Measurements from ENCODE around the gene TPM4.
"Not testable (repeated sequence)": the region's sequence is repeated elsewhere in the genome, so short reads cannot be mapped to it uniquely, and the experiment has no call there.

The TPM4 gene

DNA sequence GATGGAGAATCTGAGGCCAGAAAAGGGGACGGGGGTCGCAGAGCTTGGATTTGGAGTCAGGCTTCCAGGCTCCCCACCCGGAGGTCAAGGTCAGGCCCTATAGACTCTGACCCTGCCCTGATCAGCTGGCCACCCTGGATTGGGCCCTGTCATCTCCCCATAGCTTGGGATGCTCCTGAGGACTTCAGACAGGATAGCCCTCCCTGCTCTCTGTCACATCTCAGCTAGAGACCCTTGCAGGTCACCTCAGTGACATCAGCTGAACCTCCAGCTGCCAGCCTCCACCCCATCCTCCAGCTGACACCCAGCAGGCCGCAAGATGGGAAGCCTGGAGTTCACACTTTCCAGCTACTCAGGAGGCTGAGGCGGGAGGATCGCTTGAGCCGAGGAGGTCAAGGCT is 2.8 kb upstream of the TPM4 start:
- DNase-seq (ENCODE audit: low read depth in 3 of 3): no peak

GRCh38 chr19:16073988-16074387 is 2.3 kb upstream of the TPM4 start:
- no peak for DNase-seq (ENCODE audit: low read depth in 3 of 3)

GRCh38 chr19:16074488-16075365 is 1.6 kb upstream of the TPM4 start:
- no peak for DNase-seq (ENCODE audit: low read depth in 3 of 3)

GRCh38 chr19:16075430-16076153 is 703 bp upstream of the TPM4 start:
- DNase-seq (ENCODE audit: low read depth in 3 of 3): no peak

- no peak for DNase-seq (ENCODE audit: low read depth in 3 of 3)
Measured at GRCh38 chr19:16076958-16077611, 790 bp downstream of the TPM4 start.

DNA sequence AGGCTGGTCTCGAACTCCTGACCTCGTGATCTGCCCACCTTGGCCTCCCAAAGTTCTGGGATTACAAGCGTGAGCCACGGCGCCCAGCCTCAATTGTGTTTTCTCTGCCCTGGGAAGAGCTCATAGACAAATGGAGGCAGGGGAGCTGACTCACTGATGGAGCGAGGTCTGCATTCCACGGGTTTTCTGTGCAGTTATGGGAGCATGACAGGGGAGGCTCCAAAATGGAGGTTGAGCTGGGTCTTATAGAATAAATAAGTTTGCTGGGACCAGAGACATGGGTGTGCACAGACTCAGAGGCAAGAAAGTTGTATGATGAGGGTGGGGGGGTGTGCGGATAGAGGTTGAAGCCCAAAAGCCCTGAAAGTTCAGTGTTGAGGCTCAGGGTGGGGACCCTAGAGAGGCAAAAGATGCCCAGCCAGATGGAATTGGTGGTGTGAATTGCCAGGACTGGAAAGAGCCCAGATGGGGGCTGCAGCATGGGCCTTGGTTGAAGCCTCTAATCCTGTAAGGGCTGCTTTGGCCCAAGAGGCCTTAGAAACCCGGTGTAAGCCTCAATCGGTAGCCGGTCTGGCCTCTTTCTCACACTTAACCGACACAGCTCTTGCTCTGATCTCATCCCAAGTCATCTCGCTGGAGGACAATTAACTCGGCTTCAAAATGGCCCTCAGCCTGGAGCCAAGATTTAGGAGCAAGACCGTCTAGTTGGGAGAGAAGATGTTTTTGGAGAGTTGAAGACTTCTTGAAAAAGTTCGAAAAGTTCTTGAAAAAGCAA is 1.9 kb downstream of the TPM4 start:
- DNase-seq (ENCODE audit: low read depth in 3 of 3): no peak

DNA sequence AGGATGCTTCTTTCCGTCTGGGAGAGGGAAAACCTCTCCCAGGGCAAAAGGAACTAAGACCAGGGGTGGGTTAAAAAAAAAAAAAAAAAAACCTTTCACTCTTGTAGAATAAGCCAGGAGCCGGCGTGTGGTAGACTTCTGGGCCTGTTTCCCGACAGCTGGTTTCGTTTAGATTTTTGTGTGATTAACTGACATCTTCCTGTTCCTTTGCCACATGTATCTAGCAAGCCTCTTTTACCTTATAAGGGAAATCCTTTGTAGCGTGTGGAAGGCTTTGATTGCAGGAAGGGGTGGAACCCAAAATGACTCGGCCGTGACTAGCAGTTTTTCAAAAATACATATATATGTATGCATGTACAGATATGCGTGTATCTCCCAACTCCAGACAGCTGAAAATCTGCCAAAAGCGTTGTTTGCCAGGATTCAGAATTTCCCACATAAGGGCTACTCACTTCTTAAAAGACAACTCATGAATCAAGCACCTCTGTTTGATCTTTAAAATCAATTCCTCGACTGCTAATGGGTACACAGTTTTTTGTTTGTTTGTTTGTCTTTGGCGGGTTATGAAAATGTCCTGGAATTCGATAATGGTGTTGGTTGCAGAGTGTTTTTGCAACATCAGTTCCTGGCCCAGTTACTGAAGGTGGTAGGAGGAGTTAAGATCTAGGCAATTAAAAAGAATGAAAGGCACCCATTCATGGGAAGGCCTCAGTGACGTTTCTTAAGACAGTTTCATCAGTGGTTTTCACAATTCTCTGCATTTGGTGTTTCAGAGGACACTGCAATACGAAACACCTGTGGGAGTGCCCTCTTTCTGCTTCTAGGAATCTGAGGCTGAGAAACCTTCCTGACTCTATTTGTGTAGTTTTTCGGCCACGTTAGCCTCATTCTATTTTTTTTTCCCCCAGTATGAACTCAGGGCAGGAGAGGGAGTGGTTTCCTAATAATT is 2.7 kb downstream of the TPM4 start:
- DNase-seq (ENCODE audit: low read depth in 3 of 3): peak in 1 of 3 experiments; percentile 54

DNA sequence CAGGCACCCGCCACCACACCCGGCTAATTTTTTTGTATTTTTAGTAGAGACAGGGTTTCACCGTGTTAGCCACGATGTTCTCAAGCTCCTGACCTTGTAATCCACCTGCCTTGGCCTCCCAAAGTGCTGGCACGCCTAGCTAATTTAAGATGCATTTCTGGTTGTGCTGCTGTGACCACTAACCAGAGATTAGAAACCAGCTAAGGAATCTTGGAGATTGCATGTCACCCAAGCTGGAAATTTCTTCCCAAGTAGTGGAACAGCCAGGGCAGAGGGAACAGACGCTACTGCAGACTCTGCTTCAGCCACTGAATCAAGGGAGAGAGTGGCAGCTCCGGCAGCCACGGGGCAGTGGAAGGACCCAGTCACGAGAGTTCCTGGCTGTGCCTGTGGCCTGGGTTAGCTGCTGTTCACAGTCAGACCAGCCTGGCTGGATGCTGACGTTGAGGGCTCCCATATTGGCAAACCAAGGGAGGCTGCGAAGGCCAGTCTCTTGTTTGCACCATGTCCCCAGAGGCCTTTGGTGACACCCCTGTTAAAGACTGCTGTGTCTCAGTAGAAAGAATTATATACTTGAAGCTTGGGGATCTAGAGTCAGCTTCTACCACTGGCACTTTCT is 7.9 kb downstream of the TPM4 start:
- DNase-seq (ENCODE audit: low read depth in 3 of 3): no peak

DNA sequence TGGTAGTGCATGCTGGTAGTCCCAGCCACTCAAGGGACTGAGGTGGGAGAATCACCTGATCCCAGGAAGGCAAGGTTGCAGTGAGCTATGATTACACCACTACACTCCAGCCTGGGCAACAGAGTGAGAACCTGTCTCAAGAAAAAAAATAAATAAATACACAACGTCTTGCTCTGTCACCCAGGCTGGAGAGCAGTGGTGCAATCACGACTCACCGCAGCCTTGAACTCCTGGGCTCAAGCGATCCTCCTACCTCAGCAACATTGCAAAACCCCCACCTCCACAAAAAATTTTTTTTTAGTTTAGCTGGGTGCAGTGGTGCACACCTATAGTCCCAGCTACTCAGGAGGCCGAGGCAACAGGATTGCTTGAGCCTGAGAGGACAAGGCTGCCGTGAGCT is 8.8 kb downstream of the TPM4 start:
- no peak for DNase-seq (ENCODE audit: low read depth in 3 of 3)

- DNase-seq (ENCODE audit: low read depth in 3 of 3): not testable (repeated sequence)
Measured at GRCh38 chr19:16087404-16087803, 11.1 kb downstream of the TPM4 start.

GRCh38 chr19:16087940-16088339 is 11.6 kb downstream of the TPM4 start:
- DNase-seq (ENCODE audit: low read depth in 3 of 3): no peak

DNA sequence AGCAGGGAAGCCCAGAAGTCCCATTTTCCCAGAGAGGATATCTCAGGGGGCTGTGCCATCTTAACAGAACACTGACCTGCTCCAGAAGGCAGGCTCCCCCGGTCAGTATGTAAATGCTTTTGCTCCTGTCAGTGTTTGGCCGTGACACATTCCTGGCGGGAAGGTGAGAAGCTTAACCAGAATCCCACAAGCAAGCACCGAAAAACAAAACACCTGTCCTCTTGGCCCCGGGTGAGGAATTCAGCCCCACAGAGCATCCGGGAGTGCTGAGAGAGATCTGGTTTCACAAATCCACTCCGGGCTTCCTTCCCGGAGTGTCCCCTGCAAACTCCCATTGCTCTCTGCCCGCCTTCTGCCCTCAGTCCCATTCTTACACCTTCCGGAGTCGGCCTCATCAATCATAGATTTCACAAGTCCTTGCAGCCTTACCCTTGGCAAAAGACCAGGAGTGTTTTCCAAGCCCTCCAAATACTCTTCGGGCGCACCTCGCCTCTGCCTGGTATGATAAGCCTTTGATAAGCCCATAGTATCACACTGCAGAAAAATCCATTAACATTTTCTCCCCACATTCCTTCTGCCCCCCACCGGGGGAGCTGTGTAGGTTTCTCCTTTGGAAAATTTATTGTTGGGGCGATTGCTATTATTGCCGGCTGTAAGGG is 12.2 kb downstream of the TPM4 start:
- no peak for DNase-seq (ENCODE audit: low read depth in 3 of 3)

DNA sequence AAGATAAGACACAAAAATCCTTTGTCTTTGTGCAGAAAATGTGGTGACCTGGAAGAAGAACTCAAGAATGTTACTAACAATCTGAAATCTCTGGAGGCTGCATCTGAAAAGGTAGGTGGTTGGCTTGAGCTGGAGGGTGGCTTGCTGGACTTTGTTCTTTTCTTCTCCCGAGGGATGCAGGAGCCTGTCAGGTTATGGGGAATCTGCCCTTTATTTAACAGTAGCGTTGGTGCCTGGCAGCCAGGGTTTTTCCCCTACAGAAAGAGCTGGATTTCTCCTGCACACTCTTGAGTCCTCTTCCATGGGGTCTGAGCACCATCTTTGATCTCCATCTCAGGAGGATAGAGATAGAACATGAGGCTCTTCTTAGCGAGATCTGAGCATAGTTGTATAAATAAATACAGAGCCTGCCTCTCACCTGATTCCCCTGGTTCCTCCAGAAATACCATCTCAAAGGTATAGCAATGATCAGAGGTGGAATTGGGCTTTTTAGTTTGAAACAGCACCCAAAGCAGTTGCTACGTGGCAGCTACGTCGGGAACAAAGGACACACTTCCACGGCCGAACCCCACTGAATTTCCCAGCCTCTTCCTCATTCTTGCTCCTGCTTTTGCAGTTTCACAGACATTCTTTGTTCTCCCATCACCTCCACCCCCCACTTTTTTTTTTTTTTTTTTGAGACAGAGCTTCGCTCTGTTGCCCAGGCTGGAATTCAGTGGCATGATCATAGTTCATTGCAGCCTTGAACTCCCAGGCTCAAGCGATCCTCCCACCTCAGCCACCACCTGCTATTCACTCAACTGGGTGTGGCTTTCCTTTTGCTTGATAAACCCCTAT is 12.9 kb downstream of the TPM4 start:
- DNase-seq (ENCODE audit: low read depth in 3 of 3): no peak

DNA sequence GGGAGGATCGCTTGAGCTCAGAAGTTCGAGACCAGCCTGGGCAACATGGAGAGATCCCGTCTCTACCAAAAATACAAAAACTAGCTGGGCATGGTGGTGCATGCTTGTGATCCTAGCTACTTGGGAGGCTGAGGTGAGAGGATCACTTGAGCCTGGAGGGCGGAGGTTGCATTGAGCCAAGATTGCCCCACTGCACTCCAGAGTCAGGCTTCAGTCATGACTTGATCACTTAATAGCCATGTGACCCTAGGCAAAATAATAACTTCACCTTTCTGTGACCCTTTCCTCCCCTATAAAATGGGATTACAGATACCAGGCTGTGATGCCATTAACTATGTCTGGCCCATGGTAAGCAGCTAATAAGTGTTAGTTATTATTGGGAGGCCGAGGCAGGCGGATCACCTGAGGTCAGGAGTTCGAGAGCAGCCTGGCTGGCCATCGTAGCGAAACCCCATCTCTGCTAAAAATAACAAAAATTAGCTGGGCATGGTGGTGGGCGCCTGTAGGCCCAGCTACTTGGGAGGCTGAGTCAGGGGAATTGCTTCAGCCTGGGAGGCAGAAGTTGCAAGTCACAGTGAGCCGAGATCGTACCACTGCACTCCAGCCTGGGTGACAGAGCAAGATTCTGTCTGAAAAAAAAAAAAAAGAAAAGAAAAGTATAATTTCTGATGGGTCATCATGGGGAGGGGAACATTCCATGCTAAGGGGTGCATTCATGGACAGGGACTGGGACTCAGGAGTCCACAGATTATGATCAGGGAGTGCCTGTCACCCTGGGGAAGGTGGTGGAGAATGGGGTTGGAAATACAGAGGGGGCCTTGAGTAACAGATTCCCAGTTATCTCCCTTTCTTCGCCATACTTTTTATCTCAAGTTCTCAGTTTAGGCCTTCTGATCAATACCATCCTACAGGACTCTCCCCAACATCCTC is 15.5 kb downstream of the TPM4 start:
- no peak for DNase-seq (ENCODE audit: low read depth in 3 of 3)

DNA sequence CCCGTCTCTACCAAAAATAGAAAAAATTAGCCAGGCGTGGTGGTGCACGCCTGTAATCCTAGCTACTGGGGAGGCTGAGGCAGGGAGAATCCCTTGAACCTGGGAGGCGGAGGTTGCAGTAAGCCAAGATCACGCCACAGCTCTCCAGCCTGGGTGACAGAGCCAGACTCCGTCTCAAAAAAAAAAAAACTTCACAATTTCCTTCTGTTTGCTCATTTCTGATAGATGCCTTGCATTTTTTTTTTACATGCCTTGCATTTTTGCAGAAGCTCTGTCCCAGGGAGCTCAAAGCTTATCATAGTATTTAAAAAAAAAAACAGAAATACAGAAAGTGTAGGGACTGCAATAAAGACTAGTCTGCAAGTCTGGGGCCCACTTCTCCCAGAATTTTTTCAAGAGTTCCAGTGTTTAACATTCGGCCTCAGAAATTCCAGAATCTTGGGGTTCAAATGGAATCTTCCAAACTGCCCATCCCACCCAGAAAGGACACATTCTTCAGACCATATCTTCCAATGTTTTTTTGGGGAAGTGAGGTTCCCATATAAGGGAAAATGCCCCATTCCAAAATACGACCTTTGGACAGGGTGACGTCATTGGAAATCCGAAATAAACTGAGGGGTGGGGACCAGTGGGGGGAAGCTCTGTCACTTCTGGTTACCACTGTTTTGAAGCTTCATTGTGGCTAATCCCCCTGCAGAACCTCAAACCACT is 18.2 kb downstream of the TPM4 start:
- DNase-seq (ENCODE audit: low read depth in 3 of 3): no peak

- DNase-seq (ENCODE audit: low read depth in 3 of 3): no peak
Measured at GRCh38 chr19:16095071-16095571, 18.8 kb downstream of the TPM4 start.
